CD14-positive monocyte (primary cell): ENCODE data around the gene CD33. TPM values are rescaled to one million over a fixed set of nuclear protein-coding genes. Genes with fewer than 3 reads are reported as not detected.
A peak's percentile ranks its signal among the peaks of the same experiment; 100 is the strongest.

ENCODE experiments used
- DNase-seq, 3 donors: peaks; one replicate each; pipeline ENCODE4 v3.0.0-alpha.2; 2011 to 2022
- H2AFZ ChIP-seq: 2 replicates; pipeline ENCODE4 v1.6.0; 2012; ENCODE audit warnings: mild to moderate bottlenecking, low read depth, low read length, inconsistent platforms; ENCODE audit not compliant: insufficient read depth, poor library complexity, severe bottlenecking
- H3K27ac ChIP-seq, 2 donors: 1 replicate in 1 of 2; 2 replicates in 1 of 2; pipeline ENCODE4 v1.5.1; 2012 to 2013; ENCODE audit warnings: low read length in 2 of 2, control low read depth in 1 of 2, inconsistent platforms in 1 of 2, low read depth in 1 of 2, mild to moderate bottlenecking in 1 of 2
- H3K27me3 ChIP-seq, 2 donors: one replicate each; pipeline versions ENCODE4 v1.6.0 to v1.6.1; 2011 to 2013; ENCODE audit warnings: low read length in 2 of 2; ENCODE audit not compliant: control insufficient read depth in 2 of 2, insufficient read depth in 2 of 2
- H3K36me3 ChIP-seq, 2 donors: replicated peaks in 1 of 2; 1 replicate in 1 of 2; 2 replicates in 1 of 2; pipeline versions ENCODE4 v1.5.1 to v1.6.1; 2012 to 2013; ENCODE audit warnings: low read length in 2 of 2, control low read depth in 1 of 2, inconsistent platforms in 1 of 2, mild to moderate bottlenecking in 1 of 2; ENCODE audit not compliant: insufficient read depth in 2 of 2, control insufficient read depth in 1 of 2
- H3K4me1 ChIP-seq, 2 donors: 1 replicate in 1 of 2; 2 replicates in 1 of 2; pipeline versions ENCODE4 v1.5.1 to v1.6.1; 2012 to 2013; ENCODE audit warnings: low read length in 2 of 2, control low read depth in 1 of 2, inconsistent platforms in 1 of 2, mild to moderate bottlenecking in 1 of 2, moderate library complexity in 1 of 2; ENCODE audit not compliant: insufficient read depth in 2 of 2, control insufficient read depth in 1 of 2
- H3K4me2 ChIP-seq: replicated peaks from 2 replicates; pipeline ENCODE3; 2012; ENCODE audit warnings: low read length, moderate library complexity, mild to moderate bottlenecking; ENCODE audit not compliant: poor library complexity, severe bottlenecking; ENCODE audit errors: extremely low read depth
- H3K4me3 ChIP-seq, 3 experiments: fragments of 200-600 bp in 1 of 3; sonication (generic) in 1 of 3; replicated peaks in 1 of 3; 1 replicate in 2 of 3; 2 replicates in 1 of 3; pipeline ENCODE4 v1.5.1; 2011 to 2013; ENCODE audit warnings: low read length in 3 of 3, mild to moderate bottlenecking in 3 of 3, control low read depth in 2 of 3, low read depth in 2 of 3, inconsistent platforms in 1 of 3, moderate library complexity in 1 of 3
- H3K79me2 ChIP-seq: 2 replicates; pipeline ENCODE4 v1.6.0; 2012; ENCODE audit warnings: mild to moderate bottlenecking, control low read depth, inconsistent platforms, low read length, moderate library complexity; ENCODE audit not compliant: insufficient read depth
- H3K9ac ChIP-seq: 2 replicates; pipeline ENCODE4 v1.6.0; 2017; ENCODE audit warnings: low read length, mild to moderate bottlenecking; ENCODE audit not compliant: insufficient read depth, poor library complexity, severe bottlenecking
- H3K9me3 ChIP-seq, 2 donors: replicated peaks in 1 of 2; 1 replicate in 1 of 2; 2 replicates in 1 of 2; pipeline versions ENCODE4 v1.5.1 to v1.6.1; 2012 to 2013; ENCODE audit warnings: low read length in 2 of 2, control low read depth in 1 of 2; ENCODE audit not compliant: control insufficient read depth in 1 of 2, insufficient read depth in 1 of 2
- H4K20me1 ChIP-seq: 2 replicates; pipeline ENCODE4 v1.6.0; 2012; ENCODE audit warnings: mild to moderate bottlenecking, low read length, control low read depth, moderate library complexity; ENCODE audit not compliant: insufficient read depth
- H3K27ac Mint-ChIP-seq, 7 donors: one replicate each; pipeline ENCODE4 v1.8.0; 2020; ENCODE audit warnings: mild to moderate bottlenecking in 7 of 7, mixed read lengths in 7 of 7, moderate library complexity in 6 of 7, inconsistent platforms in 2 of 7
- H3K27me3 Mint-ChIP-seq, 3 donors: one replicate each; pipeline ENCODE4 v1.8.0; 2021 to 2022; ENCODE audit warnings: low read depth in 3 of 3, mild to moderate bottlenecking in 3 of 3, mixed read lengths in 3 of 3, moderate library complexity in 3 of 3, inconsistent platforms in 1 of 3
- H3K36me3 Mint-ChIP-seq, 2 donors: one replicate each; pipeline ENCODE4 v1.8.0; 2020; ENCODE audit warnings: mixed read lengths in 2 of 2, inconsistent platforms in 1 of 2, mild to moderate bottlenecking in 1 of 2
- H3K4me1 Mint-ChIP-seq: one replicate; pipeline ENCODE4 v1.8.0; 2020; ENCODE audit warnings: mild to moderate bottlenecking, mixed read lengths
- H3K4me3 Mint-ChIP-seq, 2 donors: one replicate each; pipeline ENCODE4 v1.8.0; 2020; ENCODE audit warnings: mild to moderate bottlenecking in 2 of 2, mixed read lengths in 2 of 2, moderate library complexity in 1 of 2
- H3K9me3 Mint-ChIP-seq, 7 donors: one replicate each; pipeline ENCODE4 v1.8.0; 2020 to 2022; ENCODE audit warnings: mixed read lengths in 7 of 7, mild to moderate bottlenecking in 6 of 7, moderate library complexity in 6 of 7, inconsistent platforms in 2 of 7
- WGBS: methylation state at CpG from one replicate; pipeline ENCODE4 v1.1.5; 2013; ENCODE audit warnings: missing lambda C conversion rate; ENCODE audit not compliant: insufficient coverage; 5-methylcytosine and 5-hydroxymethylcytosine counted together
- intact Hi-C, 2 donors: fragments of 100-400 bp; cut with micrococcal nuclease; formaldehyde crosslinking; loops; one replicate each; pipeline versions ENCODE4 v1.15.0 to v1.15.1; 2023
- polyA plus RNA-seq, 3 donors: library from polyadenylated mRNA; depleted of rRNA in 1 of 3; unstranded in 2 of 3; stranded (reverse) in 1 of 3; fragments of 300-500 nt in 2 of 3; fragments of >200 nt in 1 of 3; fragmentation: Illumina TruSeq in 2 of 3; gene quantifications; 1 replicate in 2 of 3; 2 replicates in 1 of 3; pipeline ENCODE4 v1.2.3, GENCODE V29; 2012 to 2021
- TF ChIP-seq, protein P1 (sequence below): fragments of 200-600 bp; IDR thresholded peaks from one replicate; pipeline ENCODE4 v1.8.0; 2022; ENCODE audit warnings: antibody characterized with exemption, mild to moderate bottlenecking

The CD33 gene
- polyA plus RNA-seq, 3 donors = 229 to 360 (median 264) TPM

DNA sequence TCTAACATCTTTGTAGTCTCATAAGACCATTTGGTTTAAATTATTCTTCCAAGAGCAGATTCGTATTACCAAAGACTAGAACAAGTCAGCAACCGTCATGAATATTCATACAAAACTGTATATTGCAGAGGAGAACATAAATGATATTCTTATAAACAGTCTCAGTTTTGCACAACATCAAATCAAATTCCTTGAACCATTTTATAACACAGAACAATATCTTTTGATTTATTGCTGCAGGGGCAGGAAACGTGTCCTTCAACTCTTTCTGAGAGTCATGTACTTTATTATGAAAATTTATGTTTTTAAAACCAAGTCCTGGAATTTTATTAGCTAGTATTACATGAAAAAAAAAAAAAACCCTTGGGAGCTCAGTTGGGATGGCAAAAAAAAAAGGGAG lies 52.2 kb downstream of the CD33 start:
- peaks cover 20% of the 10 kb centered on the region for H3K4me1 Mint-ChIP-seq
- no peak for DNase-seq
- H3K4me1 ChIP-seq = peaks cover 8 to 20% of the 10 kb centered on the region in 2 donors
- intact Hi-C loops = no loop called here
- H4K20me1 ChIP-seq = no peaks in the 10 kb centered on the region
- no CpG with 5 or more reads among the region's 3 CpGs for WGBS
- no peak overlapping the region for H2AFZ ChIP-seq
- H3K9me3 ChIP-seq = peaks cover 6 to 7% of the 10 kb centered on the region in 2 donors
- H3K27ac ChIP-seq = no peak overlapping the region
- H3K4me2 ChIP-seq = no peak overlapping the region
- peaks cover 0 to 13% of the 10 kb centered on the region in 2 donors for H3K27me3 ChIP-seq
- no peak overlapping the region for H3K4me3 ChIP-seq
- peaks cover 2 to 11% (median 8%) of the 10 kb centered on the region in 7 donors for H3K9me3 Mint-ChIP-seq
- peaks cover 6 to 27% (median 20%) of the 10 kb centered on the region in 3 donors for H3K27me3 Mint-ChIP-seq
- no peak overlapping the region for H3K27ac Mint-ChIP-seq
- TF ChIP-seq, protein P1, sequence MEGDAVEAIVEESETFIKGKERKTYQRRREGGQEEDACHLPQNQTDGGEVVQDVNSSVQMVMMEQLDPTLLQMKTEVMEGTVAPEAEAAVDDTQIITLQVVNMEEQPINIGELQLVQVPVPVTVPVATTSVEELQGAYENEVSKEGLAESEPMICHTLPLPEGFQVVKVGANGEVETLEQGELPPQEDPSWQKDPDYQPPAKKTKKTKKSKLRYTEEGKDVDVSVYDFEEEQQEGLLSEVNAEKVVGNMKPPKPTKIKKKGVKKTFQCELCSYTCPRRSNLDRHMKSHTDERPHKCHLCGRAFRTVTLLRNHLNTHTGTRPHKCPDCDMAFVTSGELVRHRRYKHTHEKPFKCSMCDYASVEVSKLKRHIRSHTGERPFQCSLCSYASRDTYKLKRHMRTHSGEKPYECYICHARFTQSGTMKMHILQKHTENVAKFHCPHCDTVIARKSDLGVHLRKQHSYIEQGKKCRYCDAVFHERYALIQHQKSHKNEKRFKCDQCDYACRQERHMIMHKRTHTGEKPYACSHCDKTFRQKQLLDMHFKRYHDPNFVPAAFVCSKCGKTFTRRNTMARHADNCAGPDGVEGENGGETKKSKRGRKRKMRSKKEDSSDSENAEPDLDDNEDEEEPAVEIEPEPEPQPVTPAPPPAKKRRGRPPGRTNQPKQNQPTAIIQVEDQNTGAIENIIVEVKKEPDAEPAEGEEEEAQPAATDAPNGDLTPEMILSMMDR = no peak
- no peaks in the 10 kb centered on the region for H3K79me2 ChIP-seq
- no peak overlapping the region for H3K4me3 Mint-ChIP-seq
- H3K36me3 Mint-ChIP-seq = no peaks in the 10 kb centered on the region
- H3K36me3 ChIP-seq = no peaks in the 10 kb centered on the region
- no peak overlapping the region for H3K9ac ChIP-seq

DNA sequence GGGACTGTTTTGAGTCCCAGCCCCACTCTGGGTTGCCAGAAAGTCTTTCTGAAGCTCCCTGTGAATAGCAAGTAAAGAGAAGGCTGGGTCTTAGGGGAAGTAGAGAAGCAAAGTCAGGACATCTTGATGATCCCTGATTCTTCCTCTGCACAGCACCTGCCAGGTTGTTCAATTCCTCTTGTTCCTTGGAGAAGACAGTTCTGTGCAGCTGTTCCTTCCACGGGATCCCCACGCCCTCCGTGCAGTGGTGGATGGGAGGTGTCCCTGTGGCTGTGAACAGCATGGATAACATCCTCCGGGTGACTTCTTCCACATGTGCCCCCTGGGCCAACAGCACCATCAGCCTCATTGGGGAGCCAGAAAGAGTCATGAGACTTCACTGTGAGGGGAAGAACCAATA lies 57.5 kb downstream of the CD33 start:
- H3K27me3 ChIP-seq = peaks cover 0 to 16% of the 10 kb centered on the region in 2 donors
- 88% methylated on average over 1 of the region's 4 CpGs for WGBS
- peaks cover 19 to 38% (median 25%) of the 10 kb centered on the region in 3 donors for H3K27me3 Mint-ChIP-seq
- no peaks in the 10 kb centered on the region for H3K4me1 ChIP-seq
- DNase-seq = no peak
- H3K9ac ChIP-seq = no peak overlapping the region
- H3K36me3 ChIP-seq = no peaks in the 10 kb centered on the region
- no peak overlapping the region for H3K4me3 ChIP-seq
- H3K4me2 ChIP-seq = no peak overlapping the region
- H3K4me1 Mint-ChIP-seq = no peaks in the 10 kb centered on the region
- TF ChIP-seq, protein P1 = no peak
- no peak overlapping the region for H3K27ac Mint-ChIP-seq
- no peaks in the 10 kb centered on the region for H4K20me1 ChIP-seq
- intact Hi-C loops = no loop called here
- no peak overlapping the region for H3K27ac ChIP-seq
- H3K4me3 Mint-ChIP-seq = peak overlapping the region in 1 of 2 donors; percentile 21
- H3K36me3 Mint-ChIP-seq = no peaks in the 10 kb centered on the region
- no peak overlapping the region for H2AFZ ChIP-seq
- H3K79me2 ChIP-seq = no peaks in the 10 kb centered on the region
- peaks cover 3 to 6% of the 10 kb centered on the region in 2 donors for H3K9me3 ChIP-seq
- H3K9me3 Mint-ChIP-seq = peaks cover 0 to 19% (median 7%) of the 10 kb centered on the region in 7 donors
